GM23338 (cell line): ENCODE results near the gene EHBP1L1. TPM values are rescaled to one million over a fixed set of nuclear protein-coding genes. Genes with fewer than 3 reads are reported as not detected.

Experiments used
- ATAC-seq: fragments of 200-7000 bp; cut with Tn5 transposase; 3 replicates; pipeline ENCODE4 v1.9.1; 2020
- DNase-seq: peaks from one replicate; pipeline ENCODE4 v3.0.0-alpha.2; 2015; ENCODE audit warnings: low spot score
- H2AFZ ChIP-seq: fragments of 200-600 bp; sonication (generic); 2 replicates; pipeline ENCODE4 v1.8.0; 2016; ENCODE audit warnings: antibody characterized with exemption, mild to moderate bottlenecking, moderate library complexity
- H3F3A ChIP-seq: fragments of 200-600 bp; sonication (generic); replicated peaks from 2 replicates; pipeline ENCODE4 v1.8.0; 2017; ENCODE audit warnings: antibody characterized with exemption, mixed run types, low read depth
- H3K27ac ChIP-seq: fragments of 200-600 bp; sonication (generic); 2 replicates; pipeline ENCODE4 v1.6.1; 2016; ENCODE audit warnings: low read depth
- H3K27me3 ChIP-seq: fragments of 200-600 bp; sonication (generic); 2 replicates; pipeline ENCODE4 v1.8.0; 2016; ENCODE audit warnings: mild to moderate bottlenecking, mixed run types, moderate library complexity; ENCODE audit not compliant: insufficient read depth
- H3K36me3 ChIP-seq: fragments of 200-600 bp; sonication (generic); 2 replicates; pipeline ENCODE4 v1.8.0; 2016; ENCODE audit warnings: mild to moderate bottlenecking; ENCODE audit not compliant: insufficient read depth
- H3K4me1 ChIP-seq: fragments of 200-600 bp; sonication (generic); 2 replicates; pipeline ENCODE4 v1.8.0; 2016; ENCODE audit warnings: mild to moderate bottlenecking, moderate library complexity; ENCODE audit not compliant: insufficient read depth
- H3K4me2 ChIP-seq: fragments of 200-600 bp; sonication (generic); 2 replicates; pipeline ENCODE4 v1.7.1; 2017; ENCODE audit warnings: mixed run types
- H3K4me3 ChIP-seq: fragments of 200-600 bp; sonication (generic); 2 replicates; pipeline ENCODE4 v1.6.1; 2016; ENCODE audit warnings: mixed run types
- H3K79me2 ChIP-seq: fragments of 200-600 bp; sonication (generic); replicated peaks from 2 replicates; pipeline ENCODE4 v1.8.0; 2017; ENCODE audit warnings: mild to moderate bottlenecking; ENCODE audit not compliant: insufficient read depth
- H3K9me2 ChIP-seq: fragments of 200-600 bp; sonication (generic); 2 replicates; pipeline ENCODE4 v1.8.0; 2017; ENCODE audit not compliant: insufficient read depth
- H4K20me1 ChIP-seq: fragments of 200-600 bp; sonication (generic); replicated peaks from 2 replicates; pipeline ENCODE4 v1.8.0; 2017; ENCODE audit warnings: mild to moderate bottlenecking; ENCODE audit not compliant: insufficient read depth
- H3K27ac Mint-ChIP-seq: 2 replicates; pipeline ENCODE4 v1.8.0; 2020; ENCODE audit warnings: inconsistent platforms, mild to moderate bottlenecking, moderate library complexity, mixed read lengths
- H3K27me3 Mint-ChIP-seq: 3 replicates; pipeline ENCODE4 v1.8.0; 2022; ENCODE audit warnings: low read depth, mild to moderate bottlenecking, moderate library complexity, mixed read lengths, inconsistent platforms; ENCODE audit not compliant: insufficient read depth, poor library complexity
- H3K36me3 Mint-ChIP-seq: 3 replicates; pipeline ENCODE4 v1.8.0; 2021; ENCODE audit warnings: low read depth, mild to moderate bottlenecking, inconsistent platforms, moderate library complexity, mixed read lengths
- H3K4me1 Mint-ChIP-seq: 3 replicates; pipeline ENCODE4 v1.8.0; 2020; ENCODE audit warnings: mild to moderate bottlenecking, inconsistent platforms, mixed read lengths
- H3K4me3 Mint-ChIP-seq: 3 replicates; pipeline ENCODE4 v1.8.0; 2021; ENCODE audit warnings: moderate library complexity, mild to moderate bottlenecking, inconsistent platforms, mixed read lengths
- H3K9me3 Mint-ChIP-seq: 3 replicates; pipeline ENCODE4 v1.8.0; 2020; ENCODE audit warnings: moderate library complexity, mild to moderate bottlenecking, inconsistent platforms, mixed read lengths
- CREB1 ChIP-seq: fragments of 250-450 bp; sonication (Bioruptor Pico); IDR thresholded peaks from 2 replicates; pipeline ENCODE4 v1.5.0; 2020; ENCODE audit warnings: low read depth, mild to moderate bottlenecking, moderate library complexity
- EZH2 ChIP-seq: fragments of 200-600 bp; sonication (generic); IDR thresholded peaks from one replicate; pipeline ENCODE4 v1.8.0; 2017; ENCODE audit warnings: antibody characterized with exemption, mild to moderate bottlenecking, low read depth; ENCODE audit not compliant: unreplicated experiment
- EZH2phosphoT487 ChIP-seq: fragments of 200-600 bp; sonication (generic); IDR thresholded peaks from one replicate; pipeline ENCODE4 v1.8.1; 2018; ENCODE audit warnings: antibody characterized with exemption; ENCODE audit not compliant: unreplicated experiment
- NANOG ChIP-seq: IDR thresholded peaks from 2 replicates; pipeline ENCODE4 v1.6.1; 2016; ENCODE audit warnings: antibody characterized with exemption, borderline replicate concordance
- POLR2AphosphoS5 ChIP-seq: IDR thresholded peaks from 2 replicates; pipeline ENCODE4 v1.6.1; 2016; ENCODE audit warnings: antibody characterized with exemption, low read depth
- STAT1 ChIP-seq: IDR thresholded peaks from one replicate; pipeline ENCODE4 v1.6.1; 2016; ENCODE audit warnings: antibody characterized with exemption; ENCODE audit not compliant: unreplicated experiment
- ZNF114 ChIP-seq: fragments of 250-450 bp; sonication (Bioruptor Pico); IDR thresholded peaks from 2 replicates; pipeline ENCODE4 v1.5.0; 2020; ENCODE audit warnings: mild to moderate bottlenecking, moderate library complexity
- ZNF331 ChIP-seq: fragments of 250-450 bp; sonication (Bioruptor Pico); IDR thresholded peaks from 2 replicates; pipeline ENCODE4 v1.5.0; 2020; ENCODE audit warnings: low read depth, mild to moderate bottlenecking, moderate library complexity
- polyA plus RNA-seq: library from polyadenylated mRNA; unstranded; fragments of >200 nt; fragmentation: Nextera tagmentation; extraction: Ambion mirVana; gene quantifications from 2 replicates; pipeline ENCODE4 v1.2.1, GENCODE V29; 2016
- total RNA-seq: library from RNA; depleted of rRNA; stranded (reverse); fragments of >200 nt; shearing (Covaris generic); gene quantifications from 2 replicates; pipeline ENCODE4 v1.2.3, GENCODE V29; 2014
- TF ChIP-seq, protein P1 (sequence below), 2 experiments: fragments of 200-600 bp in 1 of 2; sonication (generic) in 1 of 2; conservative IDR thresholded peaks; 2 replicates each; pipeline versions ENCODE4 v1.5.1 to v1.6.1; 2016 to 2017; ENCODE audit warnings: antibody characterized with exemption in 2 of 2, low read depth in 2 of 2, mild to moderate bottlenecking in 2 of 2, moderate library complexity in 1 of 2
- TF ChIP-seq, protein P2 (sequence below): IDR thresholded peaks from 2 replicates; pipeline ENCODE4 v1.6.1; 2016; ENCODE audit warnings: antibody characterized with exemption
- TF ChIP-seq, protein P3 (sequence below): fragments of 250-450 bp; sonication (Bioruptor Pico); IDR thresholded peaks from 2 replicates; pipeline ENCODE4 v1.5.0; 2020; ENCODE audit warnings: mild to moderate bottlenecking, moderate library complexity

The EHBP1L1 gene
- total and polyA plus RNA-seq, 2 experiments from 2014 or later, result 2.9 to 10.9 TPM

DNA sequence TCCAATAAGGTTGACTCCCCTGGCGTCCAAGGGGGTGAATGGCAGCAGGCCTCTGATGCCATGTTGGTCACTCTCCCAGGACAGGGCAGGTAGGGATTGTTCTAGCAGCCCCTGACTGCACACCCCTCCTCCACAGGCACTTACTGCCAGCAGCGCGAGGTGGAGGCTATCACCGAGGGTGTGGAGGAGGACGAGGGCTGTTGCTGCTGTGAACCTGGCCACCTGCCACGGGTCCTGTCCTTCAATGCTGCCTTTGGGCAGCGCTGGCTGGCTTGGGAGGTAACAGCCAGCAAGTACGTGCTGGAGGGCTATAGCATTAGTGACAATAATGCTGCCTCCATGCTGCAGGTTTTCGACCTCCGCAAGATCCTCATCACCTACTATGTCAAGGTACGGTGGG lies 54.4 kb downstream of the EHBP1L1 start (continued):
- TF ChIP-seq CREB1 (CRISPR knock-in tag) (no peak), EZH2 (no peak), EZH2phosphoT487 (no peak), ZNF331 (CRISPR knock-in tag) (no peak), STAT1 (no peak), POLR2AphosphoS5 (no peak)
- TF ChIP-seq, protein P1, sequence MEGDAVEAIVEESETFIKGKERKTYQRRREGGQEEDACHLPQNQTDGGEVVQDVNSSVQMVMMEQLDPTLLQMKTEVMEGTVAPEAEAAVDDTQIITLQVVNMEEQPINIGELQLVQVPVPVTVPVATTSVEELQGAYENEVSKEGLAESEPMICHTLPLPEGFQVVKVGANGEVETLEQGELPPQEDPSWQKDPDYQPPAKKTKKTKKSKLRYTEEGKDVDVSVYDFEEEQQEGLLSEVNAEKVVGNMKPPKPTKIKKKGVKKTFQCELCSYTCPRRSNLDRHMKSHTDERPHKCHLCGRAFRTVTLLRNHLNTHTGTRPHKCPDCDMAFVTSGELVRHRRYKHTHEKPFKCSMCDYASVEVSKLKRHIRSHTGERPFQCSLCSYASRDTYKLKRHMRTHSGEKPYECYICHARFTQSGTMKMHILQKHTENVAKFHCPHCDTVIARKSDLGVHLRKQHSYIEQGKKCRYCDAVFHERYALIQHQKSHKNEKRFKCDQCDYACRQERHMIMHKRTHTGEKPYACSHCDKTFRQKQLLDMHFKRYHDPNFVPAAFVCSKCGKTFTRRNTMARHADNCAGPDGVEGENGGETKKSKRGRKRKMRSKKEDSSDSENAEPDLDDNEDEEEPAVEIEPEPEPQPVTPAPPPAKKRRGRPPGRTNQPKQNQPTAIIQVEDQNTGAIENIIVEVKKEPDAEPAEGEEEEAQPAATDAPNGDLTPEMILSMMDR (conservative IDR thresholded peaks at IDR 0.05; ENCODE audit: low read depth in 2 of 2), result no peak
- TF ChIP-seq, protein P2, sequence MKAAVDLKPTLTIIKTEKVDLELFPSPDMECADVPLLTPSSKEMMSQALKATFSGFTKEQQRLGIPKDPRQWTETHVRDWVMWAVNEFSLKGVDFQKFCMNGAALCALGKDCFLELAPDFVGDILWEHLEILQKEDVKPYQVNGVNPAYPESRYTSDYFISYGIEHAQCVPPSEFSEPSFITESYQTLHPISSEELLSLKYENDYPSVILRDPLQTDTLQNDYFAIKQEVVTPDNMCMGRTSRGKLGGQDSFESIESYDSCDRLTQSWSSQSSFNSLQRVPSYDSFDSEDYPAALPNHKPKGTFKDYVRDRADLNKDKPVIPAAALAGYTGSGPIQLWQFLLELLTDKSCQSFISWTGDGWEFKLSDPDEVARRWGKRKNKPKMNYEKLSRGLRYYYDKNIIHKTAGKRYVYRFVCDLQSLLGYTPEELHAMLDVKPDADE, result no peak

DNA sequence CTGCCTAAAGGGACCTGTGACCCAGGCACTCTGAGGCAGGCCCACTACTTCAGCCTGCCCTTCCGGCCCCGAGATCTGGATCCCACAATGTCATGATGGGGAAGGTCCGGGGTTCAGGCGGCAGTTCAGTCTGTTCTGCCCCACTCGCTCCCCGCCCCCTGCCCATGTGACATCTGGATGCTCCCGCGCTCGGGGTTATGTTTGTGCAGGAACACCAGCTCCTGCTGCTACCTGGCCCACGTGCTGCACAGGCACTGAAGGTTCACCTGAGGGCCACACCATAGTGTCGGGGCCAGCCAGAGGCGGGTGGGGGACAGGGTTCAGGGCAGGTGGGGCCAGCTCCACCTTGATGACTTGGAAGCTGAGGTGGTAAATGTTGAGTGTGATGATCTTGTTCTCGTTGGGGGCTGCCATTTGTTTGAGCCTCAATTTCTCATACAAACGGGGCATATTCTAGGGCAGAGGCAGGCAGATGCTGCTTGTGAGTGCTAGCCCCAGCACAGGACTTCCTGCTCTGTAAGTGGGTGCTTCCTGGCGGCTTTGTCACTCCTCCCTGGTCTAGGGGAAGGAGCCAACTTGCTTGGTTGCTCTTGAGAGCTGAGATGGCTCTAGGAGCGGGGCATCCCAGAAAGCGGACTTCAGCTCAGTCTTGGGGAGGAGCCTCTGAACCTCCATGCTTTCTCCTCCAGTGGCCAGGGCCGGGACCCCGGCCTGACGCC lies 57.7 kb downstream of the EHBP1L1 start:
- Histone ChIP-seq H2AFZ (no peak overlapping the region), H3K4me3 (no peak overlapping the region), H3K27ac (no peak overlapping the region), H3K36me3 (peaks cover 12% of the 10 kb centered on the region; the same call in 1 of the 2 replicates), H3F3A (peaks cover 13% of the 10 kb centered on the region), H4K20me1 (no peaks in the 10 kb centered on the region; the same call in 1 of the 2 replicates), H3K27me3 (no peaks in the 10 kb centered on the region), H3K4me1 (peaks cover 13% of the 10 kb centered on the region), H3K79me2 (no peaks in the 10 kb centered on the region), H3K4me2 (no peak overlapping the region), H3K9me2 (no peaks in the 10 kb centered on the region)
- DNase-seq (no peak), ATAC-seq (no peak)
- Mint-ChIP-seq H3K9me3 (no peaks in the 10 kb centered on the region), H3K36me3 (peaks cover 32% of the 10 kb centered on the region), H3K27me3 (peaks cover 15% of the 10 kb centered on the region), H3K27ac (no peak overlapping the region), H3K4me1 (peaks cover 13% of the 10 kb centered on the region), H3K4me3 (no peak overlapping the region; the same call in 2 of the 3 replicates)
- no peak for TF ChIP-seq ZNF114 (CRISPR knock-in tag)
- no peak for TF ChIP-seq CREB1 (CRISPR knock-in tag)
- no peak for TF ChIP-seq STAT1
- TF ChIP-seq EZH2, result no peak
- no peak for TF ChIP-seq NANOG

DNA sequence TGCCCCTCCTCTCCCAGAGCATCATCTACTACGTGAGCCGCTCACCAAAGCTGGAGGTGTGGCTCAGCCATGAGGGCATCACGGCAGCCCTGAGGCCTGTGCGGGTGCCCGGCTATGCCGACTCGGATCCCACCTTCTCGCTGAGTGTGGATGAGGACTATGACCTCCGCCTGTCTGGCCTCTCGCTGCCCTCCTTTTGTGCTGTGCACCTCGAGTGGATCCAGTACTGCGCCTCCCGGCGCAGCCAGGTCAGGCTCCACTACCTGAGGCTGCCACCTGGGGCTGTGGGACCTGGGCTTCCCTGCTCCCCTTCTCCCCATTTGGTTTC lies 58.2 kb downstream of the EHBP1L1 start:
- peaks cover 18% of the 10 kb centered on the region for H3K4me1 ChIP-seq
- H3K4me3 ChIP-seq, result no peak overlapping the region
- peaks cover 18% of the 10 kb centered on the region for H3K27me3 Mint-ChIP-seq
- peaks cover 18% of the 10 kb centered on the region for H3K4me1 Mint-ChIP-seq
- H3K4me3 Mint-ChIP-seq, result no peak overlapping the region
- H3K27ac ChIP-seq, result no peak overlapping the region
- H3K36me3 Mint-ChIP-seq, result peaks cover 28% of the 10 kb centered on the region
- no peaks in the 10 kb centered on the region for H3K27me3 ChIP-seq
- H4K20me1 ChIP-seq, result no peaks in the 10 kb centered on the region; the same call in 1 of the 2 replicates
- H3K27ac Mint-ChIP-seq, result no peak overlapping the region
- ATAC-seq (no peak), DNase-seq (no peak)
- no peaks in the 10 kb centered on the region for H3K79me2 ChIP-seq
- H2AFZ ChIP-seq, result no peak overlapping the region
- peaks cover 12% of the 10 kb centered on the region; the same call in 1 of the 2 replicates for H3K36me3 ChIP-seq
- no peak overlapping the region for H3K4me2 ChIP-seq
- H3F3A ChIP-seq, result peaks cover 18% of the 10 kb centered on the region
- no peaks in the 10 kb centered on the region for H3K9me3 Mint-ChIP-seq
- H3K9me2 ChIP-seq, result no peaks in the 10 kb centered on the region
- TF ChIP-seq, protein P3, sequence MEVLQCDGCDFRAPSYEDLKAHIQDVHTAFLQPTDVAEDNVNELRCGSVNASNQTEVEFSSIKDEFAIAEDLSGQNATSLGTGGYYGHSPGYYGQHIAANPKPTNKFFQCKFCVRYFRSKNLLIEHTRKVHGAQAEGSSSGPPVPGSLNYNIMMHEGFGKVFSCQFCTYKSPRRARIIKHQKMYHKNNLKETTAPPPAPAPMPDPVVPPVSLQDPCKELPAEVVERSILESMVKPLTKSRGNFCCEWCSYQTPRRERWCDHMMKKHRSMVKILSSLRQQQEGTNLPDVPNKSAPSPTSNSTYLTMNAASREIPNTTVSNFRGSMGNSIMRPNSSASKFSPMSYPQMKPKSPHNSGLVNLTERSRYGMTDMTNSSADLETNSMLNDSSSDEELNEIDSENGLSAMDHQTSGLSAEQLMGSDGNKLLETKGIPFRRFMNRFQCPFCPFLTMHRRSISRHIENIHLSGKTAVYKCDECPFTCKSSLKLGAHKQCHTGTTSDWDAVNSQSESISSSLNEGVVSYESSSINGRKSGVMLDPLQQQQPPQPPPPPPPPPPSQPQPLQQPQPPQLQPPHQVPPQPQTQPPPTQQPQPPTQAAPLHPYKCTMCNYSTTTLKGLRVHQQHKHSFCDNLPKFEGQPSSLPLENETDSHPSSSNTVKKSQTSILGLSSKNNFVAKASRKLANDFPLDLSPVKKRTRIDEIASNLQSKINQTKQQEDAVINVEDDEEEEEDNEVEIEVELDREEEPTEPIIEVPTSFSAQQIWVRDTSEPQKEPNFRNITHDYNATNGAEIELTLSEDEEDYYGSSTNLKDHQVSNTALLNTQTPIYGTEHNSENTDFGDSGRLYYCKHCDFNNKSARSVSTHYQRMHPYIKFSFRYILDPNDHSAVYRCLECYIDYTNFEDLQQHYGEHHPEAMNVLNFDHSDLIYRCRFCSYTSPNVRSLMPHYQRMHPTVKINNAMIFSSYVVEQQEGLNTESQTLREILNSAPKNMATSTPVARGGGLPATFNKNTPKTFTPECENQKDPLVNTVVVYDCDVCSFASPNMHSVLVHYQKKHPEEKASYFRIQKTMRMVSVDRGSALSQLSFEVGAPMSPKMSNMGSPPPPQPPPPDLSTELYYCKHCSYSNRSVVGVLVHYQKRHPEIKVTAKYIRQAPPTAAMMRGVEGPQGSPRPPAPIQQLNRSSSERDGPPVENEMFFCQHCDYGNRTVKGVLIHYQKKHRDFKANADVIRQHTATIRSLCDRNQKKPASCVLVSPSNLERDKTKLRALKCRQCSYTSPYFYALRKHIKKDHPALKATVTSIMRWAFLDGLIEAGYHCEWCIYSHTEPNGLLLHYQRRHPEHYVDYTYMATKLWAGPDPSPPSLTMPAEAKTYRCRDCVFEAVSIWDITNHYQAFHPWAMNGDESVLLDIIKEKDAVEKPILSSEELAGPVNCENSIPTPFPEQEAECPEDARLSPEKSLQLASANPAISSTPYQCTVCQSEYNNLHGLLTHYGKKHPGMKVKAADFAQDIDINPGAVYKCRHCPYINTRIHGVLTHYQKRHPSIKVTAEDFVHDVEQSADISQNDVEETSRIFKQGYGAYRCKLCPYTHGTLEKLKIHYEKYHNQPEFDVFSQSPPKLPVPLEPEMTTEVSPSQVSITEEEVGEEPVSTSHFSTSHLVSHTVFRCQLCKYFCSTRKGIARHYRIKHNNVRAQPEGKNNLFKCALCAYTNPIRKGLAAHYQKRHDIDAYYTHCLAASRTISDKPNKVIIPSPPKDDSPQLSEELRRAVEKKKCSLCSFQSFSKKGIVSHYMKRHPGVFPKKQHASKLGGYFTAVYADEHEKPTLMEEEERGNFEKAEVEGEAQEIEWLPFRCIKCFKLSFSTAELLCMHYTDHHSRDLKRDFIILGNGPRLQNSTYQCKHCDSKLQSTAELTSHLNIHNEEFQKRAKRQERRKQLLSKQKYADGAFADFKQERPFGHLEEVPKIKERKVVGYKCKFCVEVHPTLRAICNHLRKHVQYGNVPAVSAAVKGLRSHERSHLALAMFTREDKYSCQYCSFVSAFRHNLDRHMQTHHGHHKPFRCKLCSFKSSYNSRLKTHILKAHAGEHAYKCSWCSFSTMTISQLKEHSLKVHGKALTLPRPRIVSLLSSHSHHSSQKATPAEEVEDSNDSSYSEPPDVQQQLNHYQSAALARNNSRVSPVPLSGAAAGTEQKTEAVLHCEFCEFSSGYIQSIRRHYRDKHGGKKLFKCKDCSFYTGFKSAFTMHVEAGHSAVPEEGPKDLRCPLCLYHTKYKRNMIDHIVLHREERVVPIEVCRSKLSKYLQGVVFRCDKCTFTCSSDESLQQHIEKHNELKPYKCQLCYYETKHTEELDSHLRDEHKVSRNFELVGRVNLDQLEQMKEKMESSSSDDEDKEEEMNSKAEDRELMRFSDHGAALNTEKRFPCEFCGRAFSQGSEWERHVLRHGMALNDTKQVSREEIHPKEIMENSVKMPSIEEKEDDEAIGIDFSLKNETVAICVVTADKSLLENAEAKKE (CRISPR knock-in tag), result no peak
- TF ChIP-seq STAT1, result no peak
- no peak for TF ChIP-seq CREB1 (CRISPR knock-in tag)
